WTC11 (cell line): ENCODE data around the gene SMIM22. TPM values are rescaled to one million over a fixed set of nuclear protein-coding genes. Genes with fewer than 3 reads are reported as not detected.

ENCODE experiments used
- ATAC-seq: fragments of 200-7000 bp; cut with Tn5 transposase; 2 replicates; pipeline ENCODE4 v1.10.0; 2021; ENCODE audit warnings: mild to moderate bottlenecking, moderate library complexity
- CTCF ChIA-PET: fragments of 300-600 bp; sonication (Branson Sonifier 250); formaldehyde crosslinking; loops from one replicate; lab custom pipeline; 2021; ENCODE audit warnings: antibody characterized with exemption; lab: Charles Lee
- POLR2A ChIA-PET: fragments of 350-600 bp; sonication (Branson Sonifier 250); formaldehyde crosslinking; loops from one replicate; lab custom pipeline; 2021; ENCODE audit warnings: antibody characterized with exemption; lab: Charles Lee
- DNase-seq: peaks from one replicate; pipeline ENCODE4 v3.0.0; 2021; ENCODE audit warnings: low spot score
- H3K27ac Mint-ChIP-seq: 2 replicates; pipeline ENCODE4 v1.8.0; 2021; ENCODE audit warnings: mixed read lengths
- H3K27me3 Mint-ChIP-seq: 2 replicates; pipeline ENCODE4 v1.8.0; 2021; ENCODE audit warnings: low read depth, mild to moderate bottlenecking, moderate library complexity, mixed read lengths
- H3K36me3 Mint-ChIP-seq: 2 replicates; pipeline ENCODE4 v1.8.0; 2021; ENCODE audit warnings: mixed read lengths
- H3K4me1 Mint-ChIP-seq: 2 replicates; pipeline ENCODE4 v1.8.0; 2022; ENCODE audit warnings: mixed read lengths
- H3K4me3 Mint-ChIP-seq: 2 replicates; pipeline ENCODE4 v1.8.0; 2021; ENCODE audit warnings: mild to moderate bottlenecking, moderate library complexity, mixed read lengths
- H3K9me3 Mint-ChIP-seq: 2 replicates; pipeline ENCODE4 v1.8.0; 2021; ENCODE audit warnings: mixed read lengths
- E2F1 ChIP-seq: sonication (generic); formaldehyde crosslinking; IDR thresholded peaks from 2 replicates; pipeline ENCODE4 v1.8.0; 2022; ENCODE audit warnings: mild to moderate bottlenecking, missing genetic modification reagents
- ELF4 ChIP-seq: sonication (generic); formaldehyde crosslinking; IDR thresholded peaks from 2 replicates; pipeline ENCODE4 v1.8.1; 2022; ENCODE audit warnings: low read depth, mild to moderate bottlenecking, moderate library complexity, missing genetic modification reagents
- EMX1 ChIP-seq: fragments of 250-450 bp; sonication (Bioruptor Pico); IDR thresholded peaks from 2 replicates; pipeline ENCODE4 v1.8.0; 2021; ENCODE audit warnings: mild to moderate bottlenecking
- GTF2I ChIP-seq: fragments of 250-450 bp; sonication (Bioruptor Pico); conservative IDR thresholded peaks from 2 replicates; pipeline ENCODE4 v1.4.0; 2021; ENCODE audit warnings: mild to moderate bottlenecking
- HMGA2 ChIP-seq: fragments of 250-450 bp; sonication (Bioruptor Pico); IDR thresholded peaks from 2 replicates; pipeline ENCODE4 v1.4.0; 2021; ENCODE audit warnings: mild to moderate bottlenecking, moderate library complexity
- IRF2 ChIP-seq: sonication (generic); formaldehyde crosslinking; IDR thresholded peaks from 2 replicates; pipeline ENCODE4 v1.8.0; 2022; ENCODE audit warnings: low read depth, missing genetic modification reagents, borderline replicate concordance
- NFE2L1 ChIP-seq: sonication (generic); formaldehyde crosslinking; IDR thresholded peaks from 2 replicates; pipeline ENCODE4 v1.8.1; 2023; ENCODE audit warnings: missing genetic modification reagents
- SP1 ChIP-seq: sonication (generic); formaldehyde crosslinking; conservative IDR thresholded peaks from 2 replicates; pipeline ENCODE4 v1.8.1; 2022; ENCODE audit warnings: missing genetic modification reagents
- ZNF219 ChIP-seq: sonication (generic); formaldehyde crosslinking; IDR thresholded peaks from 2 replicates; pipeline ENCODE4 v1.8.0; 2023; ENCODE audit warnings: missing genetic modification reagents, mild to moderate bottlenecking, borderline replicate concordance
- ZNF671 ChIP-seq: fragments of 250-450 bp; sonication (Bioruptor Pico); IDR thresholded peaks from 2 replicates; pipeline ENCODE4 v1.8.0; 2021; ENCODE audit warnings: mild to moderate bottlenecking
- total RNA-seq: library from RNA; stranded (reverse); gene quantifications from 3 replicates; pipeline ENCODE4 v1.2.3, GENCODE V29; 2021
- TF ChIP-seq, protein P1 (sequence below): fragments of 250-450 bp; sonication (Bioruptor Pico); conservative IDR thresholded peaks from 2 replicates; pipeline ENCODE4 v1.9.0; 2021; ENCODE audit warnings: mild to moderate bottlenecking
- TF ChIP-seq, protein P2 (sequence below): sonication (generic); formaldehyde crosslinking; IDR thresholded peaks from 2 replicates; pipeline ENCODE4 v1.8.1; 2023; ENCODE audit warnings: mild to moderate bottlenecking, missing genetic modification reagents, moderate library complexity
- TF ChIP-seq, protein P3 (sequence below): sonication (generic); formaldehyde crosslinking; IDR thresholded peaks from 2 replicates; pipeline ENCODE4 v1.8.1; 2023; ENCODE audit warnings: mild to moderate bottlenecking, missing genetic modification reagents
- TF ChIP-seq, protein P4 (sequence below): sonication (generic); formaldehyde crosslinking; IDR thresholded peaks from 2 replicates; pipeline ENCODE4 v1.8.1; 2023; ENCODE audit warnings: mild to moderate bottlenecking, missing genetic modification reagents, moderate library complexity
- TF ChIP-seq, protein P5 (sequence below): fragments of 250-450 bp; sonication (Bioruptor Pico); IDR thresholded peaks from 2 replicates; pipeline ENCODE4 v1.9.0; 2021; ENCODE audit warnings: mild to moderate bottlenecking
- TF ChIP-seq, protein P6 (sequence below): sonication (generic); formaldehyde crosslinking; IDR thresholded peaks from 2 replicates; pipeline ENCODE4 v1.8.0; 2022; ENCODE audit warnings: mild to moderate bottlenecking, missing genetic modification reagents
- TF ChIP-seq, protein P7 (sequence below): sonication (generic); formaldehyde crosslinking; IDR thresholded peaks from 2 replicates; pipeline ENCODE4 v1.8.0; 2022; ENCODE audit warnings: missing genetic modification reagents
- TF ChIP-seq, protein P8 (sequence below): sonication (generic); formaldehyde crosslinking; IDR thresholded peaks from 2 replicates; pipeline ENCODE4 v1.8.1; 2022; ENCODE audit warnings: mild to moderate bottlenecking, missing genetic modification reagents, moderate library complexity, borderline replicate concordance
- TF ChIP-seq, protein P9 (sequence below): fragments of 250-450 bp; sonication (Bioruptor Pico); IDR thresholded peaks from 2 replicates; pipeline ENCODE4 v2.1.2; 2022; ENCODE audit warnings: mild to moderate bottlenecking, moderate library complexity
- TF ChIP-seq, protein P10 (sequence below): sonication (generic); formaldehyde crosslinking; IDR thresholded peaks from 2 replicates; pipeline ENCODE4 v1.8.1; 2022; ENCODE audit warnings: low read depth, mild to moderate bottlenecking, moderate library complexity, missing genetic modification reagents, borderline replicate concordance

The SMIM22 gene
- total RNA-seq, 1 experiment from 2014 or later, result not detected

- TF ChIP-seq, protein P1, sequence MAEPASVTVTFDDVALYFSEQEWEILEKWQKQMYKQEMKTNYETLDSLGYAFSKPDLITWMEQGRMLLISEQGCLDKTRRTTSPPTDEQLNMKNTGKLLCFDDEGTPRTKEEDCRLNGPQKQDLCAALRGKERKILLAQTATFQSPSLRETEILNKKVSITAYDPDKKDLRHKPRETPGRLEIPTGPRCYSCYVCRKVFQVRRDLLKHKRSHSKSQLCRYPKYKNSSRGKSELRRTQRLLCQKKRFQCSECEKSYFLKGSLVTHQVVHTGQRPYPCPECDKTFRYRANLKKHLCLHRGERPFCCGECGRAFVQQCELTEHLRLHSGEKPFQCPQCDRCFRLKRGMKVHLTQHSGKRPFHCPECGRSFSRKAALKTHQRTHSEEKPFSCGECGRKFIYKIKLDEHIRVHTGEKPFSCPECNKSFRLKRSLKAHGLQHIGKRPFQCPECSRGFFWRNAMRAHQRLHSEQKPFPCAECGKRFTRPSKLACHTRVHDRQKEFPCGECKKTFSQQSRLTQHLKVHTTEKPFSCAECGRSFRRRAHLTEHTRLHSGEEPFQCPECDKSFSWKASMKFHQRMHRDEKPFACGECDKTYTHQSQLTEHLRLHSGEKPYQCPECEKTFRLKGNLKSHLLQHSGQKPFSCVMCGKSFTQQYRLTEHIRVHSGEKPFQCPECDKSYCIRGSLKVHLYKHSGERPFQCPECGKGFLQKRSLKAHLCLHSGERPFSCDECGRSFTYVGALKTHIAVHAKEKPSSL (CRISPR knock-in tag), result no peak
- TF ChIP-seq, protein P2, sequence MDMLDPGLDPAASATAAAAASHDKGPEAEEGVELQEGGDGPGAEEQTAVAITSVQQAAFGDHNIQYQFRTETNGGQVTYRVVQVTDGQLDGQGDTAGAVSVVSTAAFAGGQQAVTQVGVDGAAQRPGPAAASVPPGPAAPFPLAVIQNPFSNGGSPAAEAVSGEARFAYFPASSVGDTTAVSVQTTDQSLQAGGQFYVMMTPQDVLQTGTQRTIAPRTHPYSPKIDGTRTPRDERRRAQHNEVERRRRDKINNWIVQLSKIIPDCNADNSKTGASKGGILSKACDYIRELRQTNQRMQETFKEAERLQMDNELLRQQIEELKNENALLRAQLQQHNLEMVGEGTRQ, result no peak
- TF ChIP-seq, protein P3, sequence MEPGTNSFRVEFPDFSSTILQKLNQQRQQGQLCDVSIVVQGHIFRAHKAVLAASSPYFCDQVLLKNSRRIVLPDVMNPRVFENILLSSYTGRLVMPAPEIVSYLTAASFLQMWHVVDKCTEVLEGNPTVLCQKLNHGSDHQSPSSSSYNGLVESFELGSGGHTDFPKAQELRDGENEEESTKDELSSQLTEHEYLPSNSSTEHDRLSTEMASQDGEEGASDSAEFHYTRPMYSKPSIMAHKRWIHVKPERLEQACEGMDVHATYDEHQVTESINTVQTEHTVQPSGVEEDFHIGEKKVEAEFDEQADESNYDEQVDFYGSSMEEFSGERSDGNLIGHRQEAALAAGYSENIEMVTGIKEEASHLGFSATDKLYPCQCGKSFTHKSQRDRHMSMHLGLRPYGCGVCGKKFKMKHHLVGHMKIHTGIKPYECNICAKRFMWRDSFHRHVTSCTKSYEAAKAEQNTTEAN (CRISPR knock-in tag), result no peak
These were observed 35.2 kb downstream of the SMIM22 start (continued) for GRCh38 chr16:4830408-4830807.

DNA sequence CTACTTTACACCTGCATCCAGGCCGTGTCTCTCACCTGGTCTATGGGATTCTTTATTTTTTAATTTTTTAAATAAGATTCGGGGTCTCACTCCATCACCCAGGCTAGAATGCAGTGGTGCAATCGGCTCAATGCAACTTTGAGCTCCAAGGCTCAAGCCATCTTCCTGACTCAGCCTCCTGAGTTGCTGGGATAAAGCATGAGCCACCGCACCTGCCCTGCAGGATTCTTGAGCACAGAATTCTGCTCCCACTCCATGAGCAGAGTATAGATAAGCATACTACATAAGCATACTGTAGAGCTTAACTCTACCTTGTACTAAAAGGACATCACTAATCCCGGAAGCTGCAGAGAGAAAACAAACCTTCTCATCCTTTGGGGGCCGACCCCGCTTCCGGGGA is 36.4 kb downstream of the SMIM22 start:
- Mint-ChIP-seq H3K36me3 (peaks cover 52% of the 10 kb centered on the region), H3K27ac (no peak overlapping the region), H3K27me3 (no peaks in the 10 kb centered on the region), H3K4me1 (no peaks in the 10 kb centered on the region), H3K9me3 (no peaks in the 10 kb centered on the region), H3K4me3 (no peak overlapping the region)
- DNase-seq (no peak), ATAC-seq (no peak)
- POLR2A ChIA-PET, result no interaction called here
- CTCF ChIA-PET, result no interaction called here
- no peak for TF ChIP-seq EMX1 (CRISPR knock-in tag)
- TF ChIP-seq E2F1 (CRISPR knock-in tag), result no peak
- TF ChIP-seq, protein P4, sequence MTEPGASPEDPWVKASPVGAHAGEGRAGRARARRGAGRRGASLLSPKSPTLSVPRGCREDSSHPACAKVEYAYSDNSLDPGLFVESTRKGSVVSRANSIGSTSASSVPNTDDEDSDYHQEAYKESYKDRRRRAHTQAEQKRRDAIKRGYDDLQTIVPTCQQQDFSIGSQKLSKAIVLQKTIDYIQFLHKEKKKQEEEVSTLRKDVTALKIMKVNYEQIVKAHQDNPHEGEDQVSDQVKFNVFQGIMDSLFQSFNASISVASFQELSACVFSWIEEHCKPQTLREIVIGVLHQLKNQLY (CRISPR knock-in tag), result no peak
- no peak for TF ChIP-seq NFE2L1 (CRISPR knock-in tag)
- no peak for TF ChIP-seq ZNF671 (CRISPR knock-in tag)
- no peak for TF ChIP-seq GTF2I
- TF ChIP-seq, protein P5, sequence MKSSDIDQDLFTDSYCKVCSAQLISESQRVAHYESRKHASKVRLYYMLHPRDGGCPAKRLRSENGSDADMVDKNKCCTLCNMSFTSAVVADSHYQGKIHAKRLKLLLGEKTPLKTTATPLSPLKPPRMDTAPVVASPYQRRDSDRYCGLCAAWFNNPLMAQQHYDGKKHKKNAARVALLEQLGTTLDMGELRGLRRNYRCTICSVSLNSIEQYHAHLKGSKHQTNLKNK, result no peak
- TF ChIP-seq, protein P6, sequence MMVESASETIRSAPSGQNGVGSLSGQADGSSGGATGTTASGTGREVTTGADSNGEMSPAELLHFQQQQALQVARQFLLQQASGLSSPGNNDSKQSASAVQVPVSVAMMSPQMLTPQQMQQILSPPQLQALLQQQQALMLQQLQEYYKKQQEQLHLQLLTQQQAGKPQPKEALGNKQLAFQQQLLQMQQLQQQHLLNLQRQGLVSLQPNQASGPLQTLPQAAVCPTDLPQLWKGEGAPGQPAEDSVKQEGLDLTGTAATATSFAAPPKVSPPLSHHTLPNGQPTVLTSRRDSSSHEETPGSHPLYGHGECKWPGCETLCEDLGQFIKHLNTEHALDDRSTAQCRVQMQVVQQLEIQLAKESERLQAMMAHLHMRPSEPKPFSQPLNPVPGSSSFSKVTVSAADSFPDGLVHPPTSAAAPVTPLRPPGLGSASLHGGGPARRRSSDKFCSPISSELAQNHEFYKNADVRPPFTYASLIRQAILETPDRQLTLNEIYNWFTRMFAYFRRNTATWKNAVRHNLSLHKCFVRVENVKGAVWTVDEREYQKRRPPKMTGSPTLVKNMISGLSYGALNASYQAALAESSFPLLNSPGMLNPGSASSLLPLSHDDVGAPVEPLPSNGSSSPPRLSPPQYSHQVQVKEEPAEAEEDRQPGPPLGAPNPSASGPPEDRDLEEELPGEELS (CRISPR knock-in tag), result no peak
- TF ChIP-seq, protein P7, sequence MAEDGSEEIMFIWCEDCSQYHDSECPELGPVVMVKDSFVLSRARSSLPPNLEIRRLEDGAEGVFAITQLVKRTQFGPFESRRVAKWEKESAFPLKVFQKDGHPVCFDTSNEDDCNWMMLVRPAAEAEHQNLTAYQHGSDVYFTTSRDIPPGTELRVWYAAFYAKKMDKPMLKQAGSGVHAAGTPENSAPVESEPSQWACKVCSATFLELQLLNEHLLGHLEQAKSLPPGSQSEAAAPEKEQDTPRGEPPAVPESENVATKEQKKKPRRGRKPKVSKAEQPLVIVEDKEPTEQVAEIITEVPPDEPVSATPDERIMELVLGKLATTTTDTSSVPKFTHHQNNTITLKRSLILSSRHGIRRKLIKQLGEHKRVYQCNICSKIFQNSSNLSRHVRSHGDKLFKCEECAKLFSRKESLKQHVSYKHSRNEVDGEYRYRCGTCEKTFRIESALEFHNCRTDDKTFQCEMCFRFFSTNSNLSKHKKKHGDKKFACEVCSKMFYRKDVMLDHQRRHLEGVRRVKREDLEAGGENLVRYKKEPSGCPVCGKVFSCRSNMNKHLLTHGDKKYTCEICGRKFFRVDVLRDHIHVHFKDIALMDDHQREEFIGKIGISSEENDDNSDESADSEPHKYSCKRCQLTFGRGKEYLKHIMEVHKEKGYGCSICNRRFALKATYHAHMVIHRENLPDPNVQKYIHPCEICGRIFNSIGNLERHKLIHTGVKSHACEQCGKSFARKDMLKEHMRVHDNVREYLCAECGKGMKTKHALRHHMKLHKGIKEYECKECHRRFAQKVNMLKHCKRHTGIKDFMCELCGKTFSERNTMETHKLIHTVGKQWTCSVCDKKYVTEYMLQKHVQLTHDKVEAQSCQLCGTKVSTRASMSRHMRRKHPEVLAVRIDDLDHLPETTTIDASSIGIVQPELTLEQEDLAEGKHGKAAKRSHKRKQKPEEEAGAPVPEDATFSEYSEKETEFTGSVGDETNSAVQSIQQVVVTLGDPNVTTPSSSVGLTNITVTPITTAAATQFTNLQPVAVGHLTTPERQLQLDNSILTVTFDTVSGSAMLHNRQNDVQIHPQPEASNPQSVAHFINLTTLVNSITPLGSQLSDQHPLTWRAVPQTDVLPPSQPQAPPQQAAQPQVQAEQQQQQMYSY (CRISPR knock-in tag), result no peak
- TF ChIP-seq, protein P8, sequence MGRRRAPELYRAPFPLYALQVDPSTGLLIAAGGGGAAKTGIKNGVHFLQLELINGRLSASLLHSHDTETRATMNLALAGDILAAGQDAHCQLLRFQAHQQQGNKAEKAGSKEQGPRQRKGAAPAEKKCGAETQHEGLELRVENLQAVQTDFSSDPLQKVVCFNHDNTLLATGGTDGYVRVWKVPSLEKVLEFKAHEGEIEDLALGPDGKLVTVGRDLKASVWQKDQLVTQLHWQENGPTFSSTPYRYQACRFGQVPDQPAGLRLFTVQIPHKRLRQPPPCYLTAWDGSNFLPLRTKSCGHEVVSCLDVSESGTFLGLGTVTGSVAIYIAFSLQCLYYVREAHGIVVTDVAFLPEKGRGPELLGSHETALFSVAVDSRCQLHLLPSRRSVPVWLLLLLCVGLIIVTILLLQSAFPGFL, result no peak
- TF ChIP-seq SP1 (CRISPR knock-in tag), result no peak
- TF ChIP-seq IRF2, result no peak
- TF ChIP-seq ZNF219 (CRISPR knock-in tag), result no peak
- TF ChIP-seq HMGA2 (CRISPR knock-in tag), result no peak
- no peak for TF ChIP-seq ELF4 (CRISPR knock-in tag)
- TF ChIP-seq, protein P9, sequence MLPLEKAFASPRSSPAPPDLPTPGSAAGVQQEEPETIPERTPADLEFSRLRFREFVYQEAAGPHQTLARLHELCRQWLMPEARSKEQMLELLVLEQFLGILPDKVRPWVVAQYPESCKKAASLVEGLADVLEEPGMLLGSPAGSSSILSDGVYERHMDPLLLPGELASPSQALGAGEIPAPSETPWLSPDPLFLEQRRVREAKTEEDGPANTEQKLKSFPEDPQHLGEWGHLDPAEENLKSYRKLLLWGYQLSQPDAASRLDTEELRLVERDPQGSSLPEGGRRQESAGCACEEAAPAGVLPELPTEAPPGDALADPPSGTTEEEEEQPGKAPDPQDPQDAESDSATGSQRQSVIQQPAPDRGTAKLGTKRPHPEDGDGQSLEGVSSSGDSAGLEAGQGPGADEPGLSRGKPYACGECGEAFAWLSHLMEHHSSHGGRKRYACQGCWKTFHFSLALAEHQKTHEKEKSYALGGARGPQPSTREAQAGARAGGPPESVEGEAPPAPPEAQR, result no peak
- TF ChIP-seq, protein P10, sequence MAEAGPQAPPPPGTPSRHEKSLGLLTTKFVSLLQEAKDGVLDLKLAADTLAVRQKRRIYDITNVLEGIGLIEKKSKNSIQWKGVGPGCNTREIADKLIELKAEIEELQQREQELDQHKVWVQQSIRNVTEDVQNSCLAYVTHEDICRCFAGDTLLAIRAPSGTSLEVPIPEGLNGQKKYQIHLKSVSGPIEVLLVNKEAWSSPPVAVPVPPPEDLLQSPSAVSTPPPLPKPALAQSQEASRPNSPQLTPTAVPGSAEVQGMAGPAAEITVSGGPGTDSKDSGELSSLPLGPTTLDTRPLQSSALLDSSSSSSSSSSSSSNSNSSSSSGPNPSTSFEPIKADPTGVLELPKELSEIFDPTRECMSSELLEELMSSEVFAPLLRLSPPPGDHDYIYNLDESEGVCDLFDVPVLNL (CRISPR knock-in tag), result no peak
